Measurements from ENCODE around the gene AFF3. TPM values are rescaled to one million over a fixed set of nuclear protein-coding genes. Genes with fewer than 3 reads are reported as not detected.

AFF3 gene
- total RNA-seq, 1 experiment from 2014 or later: 8.9 TPM

DNA sequence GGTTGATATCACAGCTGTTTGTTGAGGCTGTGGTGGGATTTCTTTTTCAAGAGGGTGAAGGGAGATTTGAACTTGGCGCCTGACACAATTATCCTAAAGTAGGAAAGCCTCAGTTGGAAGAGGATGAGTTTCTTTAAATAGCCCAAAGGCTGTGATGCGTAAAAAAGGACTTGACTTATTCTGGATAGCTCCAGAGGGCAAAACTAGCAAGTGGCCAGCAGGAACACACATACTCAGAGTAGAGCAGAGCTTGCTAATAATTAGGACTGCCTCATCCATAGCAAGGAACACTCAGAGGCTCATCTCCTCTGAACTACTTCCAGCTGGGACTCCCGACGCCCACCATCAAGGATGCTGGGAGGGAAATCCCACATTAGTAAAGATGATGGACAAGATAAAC is 74.0 kb downstream of the AFF3 start:
- DNase-seq (ENCODE audit: low read depth): no peak

DNA sequence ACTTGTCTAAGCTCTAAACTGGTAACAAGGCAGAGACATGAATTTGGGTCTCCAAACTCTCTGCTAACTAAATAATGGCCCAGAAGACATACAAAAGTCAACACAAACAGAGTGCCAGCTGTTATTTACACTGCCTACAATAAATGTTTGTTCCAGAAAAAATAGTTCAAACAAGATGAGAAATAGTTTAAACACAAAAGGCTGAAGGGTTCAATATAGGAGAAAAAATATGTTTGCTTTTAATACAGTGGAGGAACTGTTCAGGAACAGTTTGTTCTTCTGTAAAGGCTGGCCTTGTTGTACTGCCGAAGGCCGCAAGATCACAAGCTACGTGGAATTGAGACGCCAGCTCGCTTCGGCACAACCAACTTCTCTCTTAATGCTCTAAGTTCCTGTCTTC is 74.6 kb downstream of the AFF3 start:
- DNase-seq (ENCODE audit: low read depth): no peak

DNA sequence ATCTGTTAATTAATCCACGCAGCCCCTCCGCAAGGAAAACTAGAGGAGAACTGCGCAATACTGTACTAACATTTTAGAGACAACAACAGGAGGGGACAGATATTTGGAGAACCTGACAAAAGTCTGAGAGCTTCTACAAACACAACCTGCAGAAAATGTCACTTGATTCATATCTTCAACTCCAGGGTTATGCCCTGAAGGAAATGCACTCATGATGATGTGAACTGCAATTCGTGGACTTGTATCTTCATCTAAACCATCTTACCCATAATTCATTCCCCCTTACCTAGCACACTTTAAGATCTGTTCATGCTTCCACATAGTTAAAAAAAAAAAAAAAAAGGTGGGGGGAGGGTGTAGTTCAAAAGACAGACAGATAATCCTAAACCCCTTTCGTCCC is 75.5 kb downstream of the AFF3 start:
- DNase-seq (ENCODE audit: low read depth): no peak

DNA sequence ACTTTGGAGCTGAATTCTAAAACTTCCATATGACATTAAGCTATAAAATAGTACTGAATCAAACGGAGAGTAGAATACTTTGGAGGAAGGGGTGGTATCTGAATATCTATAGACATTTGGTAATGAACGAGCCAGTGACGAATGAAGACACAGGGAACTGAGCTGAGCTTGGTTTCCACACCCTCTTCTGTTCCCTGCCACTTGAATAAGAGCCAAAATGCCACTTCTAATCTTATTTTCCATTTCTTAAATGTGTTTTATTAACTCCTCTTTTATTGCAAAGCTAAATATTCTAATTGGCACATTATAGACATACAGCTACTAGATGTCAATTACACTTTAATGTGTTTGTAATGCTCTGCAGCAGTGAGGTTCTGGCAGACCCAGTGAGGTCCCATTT is 76.1 kb downstream of the AFF3 start:
- DNase-seq (ENCODE audit: low read depth): no peak

DNA sequence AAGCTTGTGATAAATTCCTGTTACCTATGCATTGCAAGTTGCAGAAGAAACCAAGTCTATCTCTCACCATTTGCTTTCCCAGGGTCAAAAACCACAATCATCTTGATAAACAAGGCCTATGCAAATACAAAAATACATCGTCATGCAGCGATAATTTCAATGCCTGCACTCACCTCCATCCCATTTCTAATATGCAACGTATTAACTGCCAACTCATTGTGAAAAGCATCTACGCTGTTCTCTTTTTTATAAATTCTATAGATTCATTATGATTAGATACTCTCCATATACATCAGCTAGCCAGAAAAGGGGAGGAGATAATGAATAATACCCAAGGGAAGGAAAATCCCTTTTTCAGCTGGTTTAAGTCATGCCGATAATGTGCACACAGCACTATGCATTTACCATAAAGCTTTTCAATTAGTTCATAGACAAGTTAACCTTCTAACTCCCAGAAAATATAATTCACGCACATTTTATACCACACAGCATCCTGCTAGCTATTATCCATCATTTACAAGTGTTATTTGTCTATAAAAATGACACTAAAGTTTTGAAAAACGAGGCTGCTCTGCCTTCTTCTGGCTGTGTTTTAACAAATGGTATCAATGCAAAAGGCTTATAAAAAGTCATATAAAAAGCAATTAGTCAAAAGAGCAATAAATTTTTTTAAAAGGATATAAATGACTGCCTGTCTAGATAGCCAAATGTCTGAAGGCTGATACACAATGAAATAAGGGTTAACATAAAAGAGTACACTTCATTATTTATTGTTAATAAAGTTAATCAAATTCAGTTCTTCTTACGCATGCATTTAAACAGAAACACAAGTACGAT is 77.6 kb downstream of the AFF3 start:
- no peak for DNase-seq (ENCODE audit: low read depth)

DNA sequence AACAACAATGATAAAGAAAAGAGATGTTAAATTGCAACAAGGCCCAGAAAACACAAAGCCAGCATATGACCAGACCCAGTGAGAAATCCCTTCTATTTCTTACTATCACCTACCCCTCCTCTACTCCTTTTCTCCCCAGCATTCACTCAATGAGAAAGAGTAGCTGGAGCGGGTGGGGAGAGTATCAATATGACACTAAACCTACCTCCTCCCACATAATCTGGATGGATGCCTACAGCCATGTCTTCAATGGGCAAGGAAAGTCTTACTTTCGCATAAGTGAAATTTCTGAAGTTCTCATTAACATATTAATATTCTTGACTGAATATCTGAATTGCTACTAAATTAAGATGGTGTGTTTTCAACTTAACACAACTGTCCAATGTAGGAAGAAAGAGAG is 78.2 kb downstream of the AFF3 start:
- no peak for DNase-seq (ENCODE audit: low read depth)

DNA sequence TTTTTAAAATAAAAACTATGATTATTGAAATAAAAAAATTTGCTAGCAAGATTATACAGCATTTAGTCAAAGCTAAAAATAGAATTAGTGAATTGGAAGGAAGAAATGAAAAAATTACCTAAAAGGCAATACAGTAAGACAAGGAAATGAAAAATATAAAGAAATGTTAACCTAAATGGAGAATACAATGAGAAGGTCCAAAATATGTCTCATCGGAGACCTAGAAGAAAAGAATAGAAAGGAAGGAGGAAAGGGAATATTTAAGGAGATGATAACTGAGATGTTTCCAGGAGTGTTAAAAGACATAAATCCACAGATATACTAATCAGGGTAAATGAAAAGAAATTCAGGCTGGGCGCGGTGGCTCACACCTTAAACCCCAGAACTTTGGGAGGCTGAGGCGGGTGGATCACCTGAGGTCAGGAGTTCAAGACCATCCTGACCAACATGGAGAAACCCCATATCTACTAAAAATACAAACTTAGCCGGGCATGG is 78.9 kb downstream of the AFF3 start:
- no peak for DNase-seq (ENCODE audit: low read depth)

DNA sequence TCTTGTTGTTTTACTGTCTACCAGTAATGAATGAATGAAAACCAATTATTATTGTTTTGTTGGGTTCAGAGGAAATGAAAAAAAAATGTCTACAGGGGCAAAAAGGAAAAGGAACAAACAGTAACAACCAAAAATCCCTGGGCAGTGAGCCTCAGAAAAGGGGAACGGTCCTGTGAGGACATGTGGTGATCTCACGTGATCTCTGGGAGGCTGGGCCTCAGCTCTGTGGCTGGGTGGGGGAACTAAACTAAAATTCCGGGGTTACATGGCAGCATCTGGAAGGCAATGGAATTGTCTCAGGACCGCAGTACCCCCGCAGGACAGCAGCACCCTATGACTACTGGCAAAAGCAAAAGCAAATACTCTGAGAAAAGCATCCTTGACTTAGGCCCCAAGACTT is 80.1 kb downstream of the AFF3 start:
- no peak for DNase-seq (ENCODE audit: low read depth)

DNA sequence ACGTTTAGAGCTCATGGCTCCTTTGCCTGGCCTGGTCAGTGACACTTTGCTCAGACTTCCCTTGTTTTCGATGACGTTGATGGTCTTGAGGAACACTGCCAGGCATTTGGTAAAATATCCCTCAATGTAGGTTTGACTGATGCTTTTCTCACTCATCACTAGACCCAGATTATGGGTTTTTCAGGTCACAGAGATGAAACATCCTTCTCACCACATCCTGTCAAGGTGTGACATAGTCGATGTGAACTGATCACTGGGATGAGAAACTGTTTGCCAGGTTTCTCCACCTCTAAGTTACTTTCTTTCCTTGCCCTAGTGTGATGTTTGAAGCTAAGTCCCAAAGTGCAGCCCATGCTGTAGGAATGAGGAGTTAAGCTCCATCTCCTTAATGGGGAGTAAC is 81.5 kb downstream of the AFF3 start:
- no peak for DNase-seq (ENCODE audit: low read depth)

DNA sequence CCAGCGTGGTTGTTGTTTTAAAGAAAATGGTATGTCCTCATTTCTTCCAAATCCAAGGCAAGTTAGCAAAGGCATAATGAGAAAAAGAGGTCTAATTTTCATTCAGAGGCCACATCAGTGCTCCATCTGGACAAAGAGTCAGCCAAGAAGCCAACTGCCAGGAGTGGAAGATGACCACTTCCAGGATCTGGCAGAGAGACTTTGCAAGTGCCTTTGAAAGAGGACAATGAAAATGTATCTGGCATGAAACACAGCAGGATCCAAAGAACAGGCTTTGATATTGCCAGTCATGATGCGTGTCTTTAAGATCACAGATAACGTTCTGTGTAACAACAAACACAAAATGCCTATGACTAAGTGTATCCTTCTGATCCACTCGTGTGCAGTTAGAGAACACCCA is 82.8 kb downstream of the AFF3 start:
- no peak for DNase-seq (ENCODE audit: low read depth)

DNA sequence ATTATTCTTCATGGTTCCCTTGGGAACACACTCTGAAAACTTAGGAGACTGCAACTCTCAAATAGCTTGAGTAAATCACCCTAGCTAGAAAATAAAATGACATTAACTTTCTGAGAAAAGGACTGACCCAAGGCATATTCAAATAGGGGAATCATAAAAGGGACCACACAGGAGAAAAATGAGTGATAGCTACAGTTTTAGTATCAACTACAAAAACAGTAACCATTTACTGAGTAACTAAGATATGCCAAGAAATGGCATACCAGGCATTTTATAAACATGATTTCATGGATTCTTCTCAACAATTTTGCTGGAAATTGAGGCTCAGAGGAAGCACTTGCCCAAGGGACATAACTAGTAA is 84.5 kb downstream of the AFF3 start:
- no peak for DNase-seq (ENCODE audit: low read depth)

DNA sequence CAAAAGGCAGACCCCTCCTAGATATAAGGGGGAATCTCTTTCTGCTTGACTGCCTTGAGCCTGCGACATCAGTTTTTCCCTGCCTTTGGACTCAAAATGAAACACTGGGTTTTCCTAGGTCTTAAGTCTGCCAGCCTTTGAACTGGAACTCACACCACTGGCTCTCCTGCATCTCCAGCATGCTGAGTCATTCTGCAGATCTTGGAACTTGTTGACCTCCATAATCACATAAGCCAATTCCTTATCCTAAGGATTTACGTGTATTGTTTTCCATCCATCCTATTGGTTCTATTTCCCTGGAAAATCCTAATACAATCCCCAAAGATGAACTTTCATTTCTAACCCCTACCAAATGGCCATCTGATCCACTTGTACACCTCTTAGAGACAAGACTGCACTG is 88.0 kb downstream of the AFF3 start:
- DNase-seq (ENCODE audit: low read depth): no peak

DNA sequence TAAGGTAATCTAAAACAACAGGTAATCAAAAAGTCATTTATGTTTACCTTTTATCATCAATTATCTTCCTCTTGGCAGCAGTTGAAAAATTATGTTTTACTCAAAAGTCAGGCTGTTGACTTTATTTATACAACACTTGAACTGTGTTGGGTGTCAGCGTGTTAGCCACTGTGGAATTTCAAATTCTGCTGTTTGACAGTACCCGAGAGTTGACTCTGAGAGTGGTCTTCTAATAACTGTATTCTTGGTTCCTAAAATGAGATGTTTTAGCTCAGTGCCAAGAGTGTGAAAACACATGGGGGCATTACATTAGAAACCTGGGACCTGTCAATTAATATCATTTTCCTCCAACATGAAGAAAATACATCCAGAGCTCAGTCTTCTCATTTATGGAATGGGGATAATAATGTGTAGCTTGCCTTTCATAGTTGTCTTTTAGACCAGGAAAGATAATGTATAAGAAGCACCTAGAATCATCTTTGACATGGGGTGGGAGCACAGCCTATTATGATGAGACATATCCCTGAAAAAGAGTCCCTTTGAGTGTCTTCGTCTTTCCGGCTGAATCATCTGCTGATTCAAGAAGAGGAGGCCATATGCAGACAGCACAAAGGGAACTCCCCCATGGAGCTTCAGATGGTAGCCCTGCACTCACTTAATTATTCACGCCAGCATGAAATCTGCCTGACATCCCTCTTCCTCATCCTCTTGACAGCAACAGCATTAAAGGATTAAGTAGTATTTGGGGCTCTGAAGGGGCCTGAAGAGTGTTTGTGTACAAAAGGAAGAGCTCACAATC is 89.1 kb downstream of the AFF3 start:
- DNase-seq (ENCODE audit: low read depth): no peak

DNA sequence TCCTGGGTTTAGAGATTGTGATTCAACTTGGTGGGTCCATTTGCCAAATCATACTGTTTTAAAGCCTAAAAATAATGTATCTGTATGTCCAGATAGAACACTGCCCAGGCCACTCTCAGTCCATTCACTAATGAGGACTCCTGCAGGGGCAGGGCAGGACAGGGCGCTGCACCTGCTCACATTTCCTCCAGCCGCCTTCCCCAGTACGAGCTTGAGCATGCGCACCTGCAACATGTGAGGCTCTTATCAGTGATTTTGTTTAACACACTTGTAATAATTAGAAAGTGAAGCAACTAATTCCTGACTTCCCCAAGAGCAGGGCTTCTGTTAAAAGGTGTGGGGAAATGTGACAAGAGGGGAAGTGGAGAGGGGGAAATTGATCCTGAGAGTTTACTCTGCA is 89.7 kb downstream of the AFF3 start:
- DNase-seq (ENCODE audit: low read depth): no peak

DNA sequence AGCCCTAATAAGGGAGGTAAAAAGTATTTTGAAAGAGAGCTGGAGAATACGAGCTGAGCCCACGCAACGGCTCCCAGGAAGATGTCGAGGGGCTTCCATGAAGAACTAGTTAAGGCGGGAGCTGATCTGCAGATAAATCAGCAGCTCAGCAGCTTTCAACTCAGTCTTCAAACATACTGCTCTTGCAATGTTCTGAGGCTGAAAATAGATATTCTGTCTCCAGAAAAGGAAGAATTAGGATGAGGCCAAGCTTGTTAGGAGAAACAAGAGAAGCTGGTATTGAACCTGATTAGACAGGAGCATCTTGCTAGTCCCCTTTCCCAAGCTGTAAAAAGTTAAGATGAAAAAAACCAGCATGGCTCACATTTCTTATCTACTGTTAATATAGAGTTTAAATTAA is 91.1 kb downstream of the AFF3 start:
- no peak for DNase-seq (ENCODE audit: low read depth)

DNA sequence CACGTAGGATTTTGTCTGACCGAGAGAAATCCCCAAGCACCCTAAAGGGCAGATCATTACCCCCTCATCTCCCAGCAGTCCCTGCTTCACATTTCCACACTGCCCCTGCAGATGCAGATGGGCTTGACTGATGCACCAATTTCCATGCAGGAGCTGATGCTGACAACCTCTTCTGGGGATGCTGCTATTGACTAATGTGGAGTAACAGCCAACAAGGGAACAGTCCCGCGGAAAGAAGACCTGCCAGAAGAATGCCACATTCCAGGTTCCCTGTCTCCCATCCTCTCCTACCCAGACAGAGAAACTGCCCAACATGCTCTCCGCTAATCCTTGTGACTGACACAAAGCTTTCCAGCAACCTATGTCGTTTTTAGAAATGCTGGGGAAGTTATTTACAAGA is 91.7 kb downstream of the AFF3 start:
- DNase-seq (ENCODE audit: low read depth): no peak

DNA sequence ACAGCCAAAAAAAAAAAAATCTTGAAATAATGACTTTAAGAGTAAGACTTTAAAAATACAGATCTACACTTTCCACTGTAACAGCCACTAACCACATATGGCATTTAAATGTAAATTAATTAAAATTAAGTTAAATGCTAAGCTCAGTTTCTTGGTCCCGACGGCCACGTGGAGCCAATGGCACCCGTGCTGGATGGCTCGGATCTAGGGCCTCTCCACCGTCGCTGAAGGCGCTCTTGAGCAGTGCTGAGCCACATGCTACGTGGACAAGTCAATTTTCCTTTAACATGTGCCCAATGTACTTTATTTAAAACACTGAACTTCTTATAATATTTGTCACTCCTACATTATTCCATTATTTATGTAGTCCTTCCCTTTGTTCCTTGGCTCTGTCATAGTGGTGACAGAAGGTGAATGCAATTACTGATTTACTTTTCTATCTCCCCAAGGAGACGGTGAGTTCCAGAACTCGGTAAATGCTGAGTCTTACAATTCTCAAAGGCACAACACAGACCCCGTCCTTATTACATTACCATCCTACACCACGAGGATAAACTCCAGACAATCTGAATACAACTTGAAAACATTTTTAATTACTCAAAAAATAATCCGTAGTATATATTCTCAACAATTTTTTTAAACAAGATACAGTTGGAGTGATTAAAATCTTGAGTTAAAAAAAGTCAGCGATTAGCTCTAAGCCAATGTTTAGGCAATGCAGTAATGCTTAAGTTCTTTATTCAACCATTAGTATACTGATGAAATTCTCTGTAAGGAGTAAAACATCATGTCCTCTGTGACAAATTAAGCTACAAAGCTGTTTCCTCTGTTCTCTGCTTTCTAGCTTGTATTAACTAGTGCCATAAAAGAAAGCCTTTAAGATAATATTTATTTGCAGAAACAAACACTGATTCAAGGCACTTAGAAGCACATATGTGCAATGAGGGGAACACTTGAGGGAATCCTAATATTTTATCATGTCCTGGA is 95.1 kb downstream of the AFF3 start:
- DNase-seq (ENCODE audit: low read depth): no peak

DNA sequence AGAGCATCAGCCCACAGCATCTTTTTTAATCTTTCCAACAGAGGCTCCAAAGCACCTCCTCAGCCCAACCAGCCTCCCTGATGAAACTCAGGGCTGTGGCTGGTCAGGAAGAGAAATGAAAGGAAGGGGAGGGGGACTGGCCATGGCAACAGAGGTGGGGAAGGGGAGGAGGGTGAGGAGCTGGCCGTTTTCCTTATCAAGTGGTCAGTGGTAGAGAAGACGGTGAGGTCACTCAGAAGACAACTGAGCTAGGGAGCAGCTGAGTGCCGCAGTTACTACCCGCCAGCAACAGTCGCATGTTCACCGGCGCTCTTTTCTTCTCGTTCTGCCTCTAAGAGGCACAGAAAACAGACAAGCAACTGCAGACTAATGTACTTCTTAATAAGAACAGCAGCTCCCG is 97.4 kb downstream of the AFF3 start:
- no peak for DNase-seq (ENCODE audit: low read depth)

DNA sequence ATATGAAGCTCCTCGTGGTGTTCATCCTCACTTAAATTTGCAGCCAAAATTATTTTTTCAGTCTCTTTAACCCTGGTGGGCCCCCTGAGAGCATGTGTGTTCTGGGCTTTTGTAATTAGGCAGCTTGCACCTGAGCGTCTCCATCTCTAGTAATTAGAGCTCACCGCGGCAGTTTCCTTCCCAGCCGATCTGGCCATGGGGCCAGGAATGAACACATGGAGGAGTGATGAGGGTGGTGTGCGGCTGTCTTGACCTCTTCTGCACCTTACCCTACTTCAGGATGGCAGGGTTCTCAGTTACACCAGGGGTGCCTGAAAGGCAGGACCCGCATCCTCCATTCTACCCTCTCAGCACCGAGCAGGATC is 98.5 kb downstream of the AFF3 start:
- DNase-seq (ENCODE audit: low read depth): no peak

DNA sequence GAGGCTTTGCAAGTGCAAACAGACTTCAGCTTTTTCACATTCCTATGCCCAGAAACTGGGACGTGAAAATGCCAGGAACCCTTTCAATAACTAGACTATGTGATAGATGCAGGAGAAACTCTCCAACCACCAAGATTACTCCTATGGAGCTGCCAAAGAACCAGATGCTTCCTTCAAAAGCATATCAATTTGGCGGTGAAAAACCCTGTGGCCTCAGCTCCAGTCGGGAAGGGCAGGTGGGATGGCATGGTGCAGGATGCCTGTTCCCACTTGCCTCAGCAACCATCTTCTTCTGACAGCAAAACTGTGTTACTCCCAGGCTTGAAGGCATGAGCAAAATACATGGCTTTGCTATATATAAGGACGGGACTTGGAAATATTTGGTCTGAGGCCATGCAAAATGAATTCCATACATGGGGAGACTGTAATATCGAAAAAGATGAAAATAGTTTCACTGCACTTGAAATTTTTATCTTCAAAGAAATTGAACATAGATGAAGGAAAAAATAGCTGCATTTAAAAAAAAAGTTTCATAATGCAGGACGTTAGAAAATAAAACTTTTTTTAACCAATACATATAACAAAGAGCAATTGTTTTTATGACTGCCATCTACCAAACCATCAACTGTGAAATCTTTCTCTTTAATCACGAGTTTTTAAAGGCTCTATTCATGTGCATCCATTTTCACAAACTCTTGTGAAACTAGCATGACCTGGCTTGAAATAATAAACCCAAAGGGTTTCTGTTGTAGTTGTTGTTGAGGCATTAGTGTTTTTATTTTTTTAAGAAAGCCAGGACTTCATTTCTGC is 99.1 kb downstream of the AFF3 start:
- no peak for DNase-seq (ENCODE audit: low read depth)

DNA sequence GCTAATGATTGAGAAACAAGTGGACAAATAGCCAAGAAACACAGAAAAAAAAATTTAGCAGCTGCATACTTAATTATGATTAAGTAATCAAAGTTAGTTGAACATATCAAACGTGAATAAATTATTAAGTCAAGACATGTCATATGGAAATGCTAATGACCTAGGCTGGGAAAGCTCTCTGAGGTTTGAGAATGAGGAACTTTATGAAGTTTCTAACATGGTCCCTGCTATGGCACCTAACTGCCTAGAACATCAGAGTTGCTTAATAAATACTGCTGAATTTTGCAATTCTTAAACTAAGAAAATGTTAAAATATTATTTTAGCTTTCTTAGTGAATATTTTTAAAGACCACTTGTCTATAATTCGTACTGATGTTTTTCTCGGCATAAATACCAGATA is 99.8 kb downstream of the AFF3 start:
- DNase-seq (ENCODE audit: low read depth): no peak

Measured in Daoy (cell line).